HCT116 (cell line): ENCODE results near the gene KRT85. TPM values are rescaled to one million over a fixed set of nuclear protein-coding genes. Genes with fewer than 3 reads are reported as not detected.

ENCODE experiments used
- ATAC-seq: fragments of 200-7000 bp; cut with Tn5 transposase; 2 replicates; pipeline ENCODE4 v1.9.1; 2020; ENCODE audit warnings: mild to moderate bottlenecking, moderate library complexity
- BruUV-seq: library from RNA; stranded (reverse); fragments of 400-500 nt; replicated peaks from 2 replicates; lab custom pipeline; 2021; lab: Mats Ljungman, UMichigan
- CTCF ChIA-PET: fragments of 300-600 bp; sonication (Branson Sonifier 250); formaldehyde crosslinking; loops from one replicate; lab custom pipeline; 2021; ENCODE audit warnings: antibody characterized with exemption; lab: Charles Lee
- POLR2A ChIA-PET: fragments of 300-600, 350-600 bp; sonication (Branson Sonifier 250); formaldehyde crosslinking; loops from one replicate; lab custom pipeline; 2021; ENCODE audit warnings: antibody characterized with exemption; lab: Charles Lee
- RAD21 ChIA-PET, 2 experiments: fragments of 300-600 bp; sonication (Branson Sonifier 250); formaldehyde crosslinking; loops; one replicate each; lab custom pipeline; 2023; ENCODE audit warnings: low total read pairs in 2 of 2; ENCODE audit not compliant: uncharacterized antibody in 2 of 2, unreplicated experiment in 2 of 2, low non-redundant PET in 1 of 2; lab: Charles Lee
- DNase-seq: peaks from one replicate; pipeline ENCODE4 v3.0.0-alpha.2; 2010; ENCODE audit warnings: low read depth, low spot score
- H2AFZ ChIP-seq: fragments of 200-600 bp; shearing (Covaris generic), sonication (generic); 2 replicates; pipeline ENCODE4 v1.6.1; 2017; ENCODE audit warnings: low read depth, mixed run types, mixed read lengths, antibody characterized with exemption, low read length; ENCODE audit not compliant: poor library complexity, severe bottlenecking
- H3K27ac ChIP-seq: 2 replicates; pipeline ENCODE4 v1.5.1; 2012; ENCODE audit warnings: low read depth, low read length
- H3K27me3 ChIP-seq: fragments of 200-600 bp; sonication (generic); 2 replicates; pipeline ENCODE4 v1.6.1; 2016; ENCODE audit warnings: mixed run types, low read length, mixed read lengths; ENCODE audit not compliant: insufficient read depth
- H3K36me3 ChIP-seq, 2 experiments: fragments of 200-500 bp in 1 of 2; fragments of 200-600 bp in 1 of 2; sonication (Bioruptor generic) in 1 of 2; sonication (generic) in 1 of 2; 2 replicates each; pipeline versions ENCODE4 v1.5.1 to v1.6.1; 2014 to 2016; ENCODE audit warnings: low read length in 2 of 2, inconsistent platforms in 1 of 2, mixed read lengths in 1 of 2, mixed run types in 1 of 2; ENCODE audit not compliant: insufficient read depth in 2 of 2, control insufficient read depth in 1 of 2
- H3K4me1 ChIP-seq, 2 experiments: fragments of 200-600 bp in 1 of 2; sonication (generic) in 1 of 2; 2 replicates each; pipeline versions ENCODE4 v1.5.1 to v1.6.1; 2012 to 2017; ENCODE audit warnings: low read length in 2 of 2, inconsistent platforms in 1 of 2, mild to moderate bottlenecking in 1 of 2, mixed read lengths in 1 of 2, mixed run types in 1 of 2, moderate library complexity in 1 of 2; ENCODE audit not compliant: insufficient read depth in 2 of 2, control insufficient read depth in 1 of 2
- H3K4me2 ChIP-seq: fragments of 200-600 bp; sonication (generic); 2 replicates; pipeline ENCODE4 v1.6.1; 2017; ENCODE audit warnings: mixed run types, low read length, mixed read lengths
- H3K4me3 ChIP-seq, 2 experiments: fragments of 200-600 bp in 1 of 2; sonication (generic) in 1 of 2; replicated peaks in 1 of 2; 2 replicates each; pipeline ENCODE4 v1.5.1; 2011 to 2016; ENCODE audit warnings: low read length in 2 of 2, control low read depth in 1 of 2, low read depth in 1 of 2, mild to moderate bottlenecking in 1 of 2, mixed read lengths in 1 of 2, mixed run types in 1 of 2
- H3K79me2 ChIP-seq: fragments of 200-600 bp; sonication (generic); 2 replicates; pipeline ENCODE4 v1.6.1; 2017; ENCODE audit warnings: mild to moderate bottlenecking, mixed run types, low read length, moderate library complexity, mixed read lengths; ENCODE audit not compliant: insufficient read depth
- H3K9ac ChIP-seq: fragments of 200-600 bp; sonication (generic); 2 replicates; pipeline ENCODE4 v1.6.1; 2016; ENCODE audit warnings: low read length, mixed read lengths
- H3K9me2 ChIP-seq: fragments of 200-600 bp; sonication (generic), shearing (Covaris generic); 2 replicates; pipeline ENCODE4 v1.6.1; 2017; ENCODE audit warnings: mixed run types, mild to moderate bottlenecking, moderate library complexity; ENCODE audit not compliant: insufficient read depth
- H3K9me3 ChIP-seq, 2 experiments: fragments of 200-500 bp in 1 of 2; fragments of 200-600 bp in 1 of 2; sonication (Bioruptor generic) in 1 of 2; sonication (generic) in 1 of 2; 2 replicates each; pipeline ENCODE4 v1.6.1; 2014 to 2017; ENCODE audit warnings: low read length in 2 of 2, mixed read lengths in 2 of 2, inconsistent platforms in 1 of 2, low read depth in 1 of 2, mild to moderate bottlenecking in 1 of 2, mixed run types in 1 of 2, moderate library complexity in 1 of 2; ENCODE audit not compliant: control insufficient read depth in 1 of 2, insufficient read depth in 1 of 2
- H4K20me1 ChIP-seq: fragments of 200-600 bp; sonication (generic), shearing (Covaris generic); 2 replicates; pipeline ENCODE4 v1.6.1; 2017; ENCODE audit warnings: mixed run types, mild to moderate bottlenecking, moderate library complexity; ENCODE audit not compliant: insufficient read depth
- CBX3 ChIP-seq: IDR thresholded peaks from 2 replicates; pipeline ENCODE4 v1.6.1; 2012; ENCODE audit warnings: low read depth
- CEBPB ChIP-seq: IDR thresholded peaks from 2 replicates; pipeline ENCODE4 v1.6.1; 2012; ENCODE audit warnings: low read depth
- EGR1 ChIP-seq: IDR thresholded peaks from 2 replicates; pipeline ENCODE4 v1.6.1; 2012; ENCODE audit warnings: low read depth
- ELF1 ChIP-seq: IDR thresholded peaks from 2 replicates; pipeline ENCODE4 v1.6.1; 2012; ENCODE audit warnings: low read depth, borderline replicate concordance
- EZH2 ChIP-seq: fragments of 200-600 bp; sonication (generic); IDR thresholded peaks from 2 replicates; pipeline ENCODE4 v1.6.1; 2017; ENCODE audit warnings: antibody characterized with exemption, mixed run types
- FOSL1 ChIP-seq: IDR thresholded peaks from 2 replicates; pipeline ENCODE4 v1.6.1; 2012; ENCODE audit warnings: low read depth
- JUND ChIP-seq: IDR thresholded peaks from 2 replicates; pipeline ENCODE4 v1.6.1; 2012
- POLR2A ChIP-seq: IDR thresholded peaks from 2 replicates; pipeline ENCODE4 v1.7.0; 2011; ENCODE audit warnings: borderline replicate concordance; ENCODE audit not compliant: insufficient read depth, insufficient read length; ENCODE audit errors: extremely low read depth
- POLR2AphosphoS5 ChIP-seq: IDR thresholded peaks from 2 replicates; pipeline ENCODE4 v1.6.1; 2011; ENCODE audit warnings: mild to moderate bottlenecking, low read depth, low read length, moderate library complexity
- RAD21 ChIP-seq: IDR thresholded peaks from 2 replicates; pipeline ENCODE4 v1.6.1; 2012; ENCODE audit warnings: low read depth, mild to moderate bottlenecking
- SIN3A ChIP-seq: IDR thresholded peaks from 2 replicates; pipeline ENCODE4 v1.6.1; 2012; ENCODE audit warnings: low read depth
- SP1 ChIP-seq: IDR thresholded peaks from 2 replicates; pipeline ENCODE4 v1.6.1; 2012; ENCODE audit warnings: low read depth
- SRF ChIP-seq: IDR thresholded peaks from 2 replicates; pipeline ENCODE4 v1.6.1; 2012; ENCODE audit warnings: low read depth
- TCF7L2 ChIP-seq: IDR thresholded peaks from 2 replicates; pipeline ENCODE4 v1.7.0; 2011; ENCODE audit warnings: borderline replicate concordance, inconsistent platforms; ENCODE audit not compliant: insufficient read depth, insufficient read length; ENCODE audit errors: extremely low read depth
- YY1 ChIP-seq: IDR thresholded peaks from 2 replicates; pipeline ENCODE4 v1.6.1; 2011; ENCODE audit warnings: low read length, low read depth, moderate library complexity, mild to moderate bottlenecking; ENCODE audit not compliant: insufficient replicate concordance; ENCODE audit errors: extremely low read depth
- ZNF274 ChIP-seq: fragments of 200-500 bp; sonication (Bioruptor generic); IDR thresholded peaks from 2 replicates; pipeline ENCODE4 v1.6.1; 2014; ENCODE audit warnings: mild to moderate bottlenecking, low read depth, low read length, inconsistent platforms
- intact Hi-C: fragments of 100-400 bp; cut with micrococcal nuclease; formaldehyde crosslinking; loops from 2 replicates; pipeline ENCODE4 v1.10.0; 2022
- total RNA-seq: library from RNA; stranded (reverse); gene quantifications from one replicate; pipeline ENCODE4 v1.2.1, GENCODE V29; 2021; ENCODE audit not compliant: unreplicated experiment
- TF ChIP-seq, protein P1 (sequence below): IDR thresholded peaks from 2 replicates; pipeline ENCODE4 v1.6.1; 2012
- TF ChIP-seq, protein P2 (sequence below): IDR thresholded peaks from 2 replicates; pipeline ENCODE4 v1.6.1; 2012; ENCODE audit warnings: low read depth
- TF ChIP-seq, protein P3 (sequence below): IDR thresholded peaks from 2 replicates; pipeline ENCODE4 v1.6.1; 2011; ENCODE audit warnings: mild to moderate bottlenecking, low read length, moderate library complexity; ENCODE audit not compliant: insufficient replicate concordance; ENCODE audit errors: extremely low read depth
- TF ChIP-seq, protein P4 (sequence below), 3 experiments: fragments of 200-600 bp in 1 of 3; sonication (generic) in 1 of 3; IDR thresholded peaks in 2 of 3; conservative IDR thresholded peaks in 1 of 3; 2 replicates each; pipeline ENCODE4 v1.5.1; 2012 to 2017; ENCODE audit warnings: low read depth in 2 of 3, low read length in 2 of 3, antibody characterized with exemption in 1 of 3, borderline replicate concordance in 1 of 3, control low read depth in 1 of 3, mild to moderate bottlenecking in 1 of 3, mixed read lengths in 1 of 3, mixed run types in 1 of 3, moderate library complexity in 1 of 3; ENCODE audit not compliant: insufficient read depth in 1 of 3

The KRT85 gene
- total RNA-seq, 1 experiment from 2014 or later: not detected

DNA sequence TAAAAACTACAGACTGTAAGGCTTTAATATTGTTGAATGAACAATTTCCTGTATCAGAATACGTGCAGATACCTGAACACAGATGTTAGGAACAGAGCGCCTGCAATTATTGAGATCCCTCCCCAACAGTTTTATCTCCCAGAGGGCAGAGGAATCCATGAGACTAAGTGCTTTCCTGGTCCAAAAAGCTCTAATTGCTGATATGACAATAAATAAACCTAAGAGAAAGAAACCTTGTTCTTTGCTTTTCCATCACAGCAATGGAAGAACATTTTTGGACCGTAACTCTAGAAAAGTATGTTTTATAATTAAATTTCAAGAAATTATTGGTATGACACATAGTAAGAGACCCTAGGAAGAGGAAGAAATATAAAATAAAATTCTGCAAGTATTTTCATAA lies 33.1 kb downstream of the KRT85 start:
- no peaks in the 10 kb centered on the region for H3K27me3 ChIP-seq
- H4K20me1 ChIP-seq: no peaks in the 10 kb centered on the region
- H3K9me3 ChIP-seq: no peaks in the 10 kb centered on the region
- H3K9ac ChIP-seq: no peak overlapping the region
- H2AFZ ChIP-seq: no peak overlapping the region
- TF ChIP-seq YY1 (no peak), POLR2AphosphoS5 (no peak), SP1 (no peak), ZNF274 (no peak), SIN3A (no peak), SRF (no peak), EZH2 (no peak), ELF1 (no peak), FOSL1 (no peak), CBX3 (no peak), CEBPB (no peak), TCF7L2 (no peak), POLR2A (no peak), RAD21 (no peak), JUND (no peak), EGR1 (no peak)
- TF ChIP-seq, protein P1, sequence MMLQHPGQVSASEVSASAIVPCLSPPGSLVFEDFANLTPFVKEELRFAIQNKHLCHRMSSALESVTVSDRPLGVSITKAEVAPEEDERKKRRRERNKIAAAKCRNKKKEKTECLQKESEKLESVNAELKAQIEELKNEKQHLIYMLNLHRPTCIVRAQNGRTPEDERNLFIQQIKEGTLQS: no peak
- TF ChIP-seq, protein P2, sequence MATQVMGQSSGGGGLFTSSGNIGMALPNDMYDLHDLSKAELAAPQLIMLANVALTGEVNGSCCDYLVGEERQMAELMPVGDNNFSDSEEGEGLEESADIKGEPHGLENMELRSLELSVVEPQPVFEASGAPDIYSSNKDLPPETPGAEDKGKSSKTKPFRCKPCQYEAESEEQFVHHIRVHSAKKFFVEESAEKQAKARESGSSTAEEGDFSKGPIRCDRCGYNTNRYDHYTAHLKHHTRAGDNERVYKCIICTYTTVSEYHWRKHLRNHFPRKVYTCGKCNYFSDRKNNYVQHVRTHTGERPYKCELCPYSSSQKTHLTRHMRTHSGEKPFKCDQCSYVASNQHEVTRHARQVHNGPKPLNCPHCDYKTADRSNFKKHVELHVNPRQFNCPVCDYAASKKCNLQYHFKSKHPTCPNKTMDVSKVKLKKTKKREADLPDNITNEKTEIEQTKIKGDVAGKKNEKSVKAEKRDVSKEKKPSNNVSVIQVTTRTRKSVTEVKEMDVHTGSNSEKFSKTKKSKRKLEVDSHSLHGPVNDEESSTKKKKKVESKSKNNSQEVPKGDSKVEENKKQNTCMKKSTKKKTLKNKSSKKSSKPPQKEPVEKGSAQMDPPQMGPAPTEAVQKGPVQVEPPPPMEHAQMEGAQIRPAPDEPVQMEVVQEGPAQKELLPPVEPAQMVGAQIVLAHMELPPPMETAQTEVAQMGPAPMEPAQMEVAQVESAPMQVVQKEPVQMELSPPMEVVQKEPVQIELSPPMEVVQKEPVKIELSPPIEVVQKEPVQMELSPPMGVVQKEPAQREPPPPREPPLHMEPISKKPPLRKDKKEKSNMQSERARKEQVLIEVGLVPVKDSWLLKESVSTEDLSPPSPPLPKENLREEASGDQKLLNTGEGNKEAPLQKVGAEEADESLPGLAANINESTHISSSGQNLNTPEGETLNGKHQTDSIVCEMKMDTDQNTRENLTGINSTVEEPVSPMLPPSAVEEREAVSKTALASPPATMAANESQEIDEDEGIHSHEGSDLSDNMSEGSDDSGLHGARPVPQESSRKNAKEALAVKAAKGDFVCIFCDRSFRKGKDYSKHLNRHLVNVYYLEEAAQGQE: no peak
- TF ChIP-seq, protein P3, sequence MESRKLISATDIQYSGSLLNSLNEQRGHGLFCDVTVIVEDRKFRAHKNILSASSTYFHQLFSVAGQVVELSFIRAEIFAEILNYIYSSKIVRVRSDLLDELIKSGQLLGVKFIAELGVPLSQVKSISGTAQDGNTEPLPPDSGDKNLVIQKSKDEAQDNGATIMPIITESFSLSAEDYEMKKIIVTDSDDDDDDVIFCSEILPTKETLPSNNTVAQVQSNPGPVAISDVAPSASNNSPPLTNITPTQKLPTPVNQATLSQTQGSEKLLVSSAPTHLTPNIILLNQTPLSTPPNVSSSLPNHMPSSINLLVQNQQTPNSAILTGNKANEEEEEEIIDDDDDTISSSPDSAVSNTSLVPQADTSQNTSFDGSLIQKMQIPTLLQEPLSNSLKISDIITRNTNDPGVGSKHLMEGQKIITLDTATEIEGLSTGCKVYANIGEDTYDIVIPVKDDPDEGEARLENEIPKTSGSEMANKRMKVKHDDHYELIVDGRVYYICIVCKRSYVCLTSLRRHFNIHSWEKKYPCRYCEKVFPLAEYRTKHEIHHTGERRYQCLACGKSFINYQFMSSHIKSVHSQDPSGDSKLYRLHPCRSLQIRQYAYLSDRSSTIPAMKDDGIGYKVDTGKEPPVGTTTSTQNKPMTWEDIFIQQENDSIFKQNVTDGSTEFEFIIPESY: no peak
- TF ChIP-seq, protein P4, sequence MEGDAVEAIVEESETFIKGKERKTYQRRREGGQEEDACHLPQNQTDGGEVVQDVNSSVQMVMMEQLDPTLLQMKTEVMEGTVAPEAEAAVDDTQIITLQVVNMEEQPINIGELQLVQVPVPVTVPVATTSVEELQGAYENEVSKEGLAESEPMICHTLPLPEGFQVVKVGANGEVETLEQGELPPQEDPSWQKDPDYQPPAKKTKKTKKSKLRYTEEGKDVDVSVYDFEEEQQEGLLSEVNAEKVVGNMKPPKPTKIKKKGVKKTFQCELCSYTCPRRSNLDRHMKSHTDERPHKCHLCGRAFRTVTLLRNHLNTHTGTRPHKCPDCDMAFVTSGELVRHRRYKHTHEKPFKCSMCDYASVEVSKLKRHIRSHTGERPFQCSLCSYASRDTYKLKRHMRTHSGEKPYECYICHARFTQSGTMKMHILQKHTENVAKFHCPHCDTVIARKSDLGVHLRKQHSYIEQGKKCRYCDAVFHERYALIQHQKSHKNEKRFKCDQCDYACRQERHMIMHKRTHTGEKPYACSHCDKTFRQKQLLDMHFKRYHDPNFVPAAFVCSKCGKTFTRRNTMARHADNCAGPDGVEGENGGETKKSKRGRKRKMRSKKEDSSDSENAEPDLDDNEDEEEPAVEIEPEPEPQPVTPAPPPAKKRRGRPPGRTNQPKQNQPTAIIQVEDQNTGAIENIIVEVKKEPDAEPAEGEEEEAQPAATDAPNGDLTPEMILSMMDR (IDR thresholded peaks at IDR 0.05 in 2 of 3, conservative IDR thresholded peaks at IDR 0.05 in 1 of 3; ENCODE audit: borderline replicate concordance in 1 of 3, insufficient read depth in 1 of 3, low read depth in 2 of 3, low read length in 2 of 3): no peak
- peaks cover 0 to 13% of the 10 kb centered on the region in 2 experiments; a peak in 2 of 4 replicates for H3K4me1 ChIP-seq
- no peak for ATAC-seq
- H3K36me3 ChIP-seq: no peaks in the 10 kb centered on the region
- DNase-seq: no peak
- H3K4me3 ChIP-seq: no peak overlapping the region
- H3K4me2 ChIP-seq: no peak overlapping the region
- ChIA-PET CTCF (no interaction called here), POLR2A (no interaction called here), RAD21 (no interaction called here)
- no peak overlapping the region for H3K27ac ChIP-seq
- BruUV-seq: no TSS peak
- H3K9me2 ChIP-seq: no peaks in the 10 kb centered on the region
- H3K79me2 ChIP-seq: no peaks in the 10 kb centered on the region
- intact Hi-C loops: no loop called here
